SKM-1 (cell line): ENCODE results near the gene P2RY8.
"Not testable (repeated sequence)": the region's sequence is repeated elsewhere in the genome, so short reads cannot be mapped to it uniquely, and the experiment has no call there.

Source experiments
- DNase-seq: peaks from one replicate; lab custom pipeline; 2025; ENCODE audit not compliant: unreplicated experiment; lab: John Stamatoyannopoulos, UW

Gene P2RY8

GRCh38 chrX:1465286-1466231 is 71.4 kb downstream of the P2RY8 start:
- DNase-seq, result no peak

- no peak for DNase-seq
Measured at GRCh38 chrX:1464971-1465285, 72.1 kb downstream of the P2RY8 start.

- no peak for DNase-seq
Measured at GRCh38 chrX:1464041-1464970, 72.7 kb downstream of the P2RY8 start.

GRCh38 chrX:1463581-1463980 is 73.4 kb downstream of the P2RY8 start:
- no peak for DNase-seq

GRCh38 chrX:1462596-1463251 is 74.3 kb downstream of the P2RY8 start:
- DNase-seq, result no peak

- no peak for DNase-seq
Measured at GRCh38 chrX:1462110-1462509, 74.9 kb downstream of the P2RY8 start.

- no peak for DNase-seq
Measured at GRCh38 chrX:1455948-1456280, 81.1 kb downstream of the P2RY8 start.

GRCh38 chrX:1453951-1454785 is 82.8 kb downstream of the P2RY8 start:
- DNase-seq, result no peak

- no peak for DNase-seq
Measured at GRCh38 chrX:1453395-1453783, 83.6 kb downstream of the P2RY8 start.

GRCh38 chrX:1452516-1453394 is 84.2 kb downstream of the P2RY8 start, which contains the start of gene ASMTL:
Gene ASMTL, minus strand, starts transcription at chrX:1452909. Its CDS starts 69 bp downstream, at chrX:1452840.
- no peak for DNase-seq

- no peak for DNase-seq
Measured at GRCh38 chrX:1451661-1452515, 85.1 kb downstream of the P2RY8 start.

GRCh38 chrX:1451251-1451660 is 85.7 kb downstream of the P2RY8 start:
- no peak for DNase-seq

- no peak for DNase-seq
Measured at GRCh38 chrX:1450361-1451161, 86.4 kb downstream of the P2RY8 start.

GRCh38 chrX:1449823-1450149 is 87.2 kb downstream of the P2RY8 start:
- DNase-seq, result no peak

GRCh38 chrX:1449036-1449822 is 87.8 kb downstream of the P2RY8 start:
- no peak for DNase-seq

GRCh38 chrX:1448573-1449001 is 88.4 kb downstream of the P2RY8 start:
- DNase-seq, result not testable (repeated sequence)

GRCh38 chrX:1447969-1448572 is 88.9 kb downstream of the P2RY8 start:
- DNase-seq, result not testable (repeated sequence)
